ENCODE data around the gene ADCK2.
A peak's percentile ranks its signal among the peaks of the same experiment; 100 is the strongest.
"Not testable (repeated sequence)": the region's sequence is repeated elsewhere in the genome, so short reads cannot be mapped to it uniquely, and the experiment has no call there.

The ADCK2 gene

DNA sequence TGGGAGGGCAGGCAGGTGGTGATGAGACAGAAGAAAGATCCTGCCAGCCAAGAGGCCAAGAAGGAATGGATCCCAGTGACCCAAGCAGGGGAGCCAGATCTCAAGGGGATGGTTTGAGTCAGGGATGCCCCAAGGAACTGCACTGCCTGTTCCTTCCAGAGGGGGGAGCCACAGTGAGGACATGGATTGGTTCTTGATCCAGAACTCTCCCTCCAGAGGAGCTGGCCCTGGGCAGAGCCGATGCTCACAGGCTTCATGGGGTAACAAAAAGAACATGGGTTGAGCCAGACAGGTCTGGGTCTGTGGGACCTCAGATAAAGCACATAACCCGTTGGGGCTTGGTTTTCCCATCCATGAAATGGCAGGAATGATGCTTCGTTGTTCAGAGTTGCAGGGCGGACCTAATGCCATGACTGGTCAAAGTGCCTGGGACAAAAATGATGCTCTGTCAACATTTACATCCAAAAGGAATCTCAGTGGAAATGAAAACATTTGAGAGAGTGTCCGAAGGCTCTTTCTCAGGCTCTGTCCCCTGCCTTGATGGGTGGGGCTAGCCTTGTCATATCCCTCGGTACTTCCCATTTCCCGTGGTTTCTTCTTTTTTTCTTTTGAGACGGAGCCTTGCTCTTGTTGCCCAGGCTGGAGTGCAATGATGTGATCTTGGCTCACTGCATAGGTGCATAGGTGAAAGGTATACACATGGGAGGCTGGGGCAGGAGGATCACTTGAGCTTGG, 27.4 kb upstream of the ADCK2 start:
- no peak for DNase-seq (ENCODE audit: low read depth)

DNA sequence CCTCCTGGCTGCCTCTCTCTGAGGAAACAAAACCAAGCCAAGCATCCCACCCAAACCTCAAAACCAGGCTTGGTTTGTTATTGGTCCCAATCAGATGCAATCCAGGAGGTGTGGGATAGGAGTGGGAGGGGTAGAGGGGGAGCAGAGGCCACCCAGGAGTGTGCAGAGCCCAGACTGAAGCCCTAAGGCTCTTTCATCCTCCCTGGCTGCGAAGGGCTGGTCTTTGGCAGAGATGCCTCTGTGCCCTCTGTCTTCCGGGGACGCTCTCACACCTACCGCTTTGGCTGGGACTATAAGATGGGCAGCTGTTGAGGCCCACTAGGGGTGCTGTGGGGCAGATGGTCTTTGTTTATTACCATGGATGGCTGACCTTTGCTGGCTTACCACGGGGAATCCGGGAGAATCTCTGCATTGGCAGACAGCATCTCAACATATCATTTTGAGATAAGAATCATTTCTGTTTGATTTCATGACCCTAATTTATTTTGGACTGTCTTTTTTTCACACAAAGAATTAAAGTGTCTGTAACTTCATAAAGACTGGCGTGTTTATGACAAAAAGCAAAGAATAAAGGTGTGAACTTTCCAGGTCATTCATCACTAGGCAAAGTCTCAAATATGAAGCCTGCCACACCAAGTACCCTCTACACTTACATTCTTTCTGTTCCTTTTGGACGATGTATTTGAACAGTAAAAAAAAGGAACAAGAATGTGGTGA, 25.7 kb upstream of the ADCK2 start:
- no peak for DNase-seq (ENCODE audit: low read depth)

DNA sequence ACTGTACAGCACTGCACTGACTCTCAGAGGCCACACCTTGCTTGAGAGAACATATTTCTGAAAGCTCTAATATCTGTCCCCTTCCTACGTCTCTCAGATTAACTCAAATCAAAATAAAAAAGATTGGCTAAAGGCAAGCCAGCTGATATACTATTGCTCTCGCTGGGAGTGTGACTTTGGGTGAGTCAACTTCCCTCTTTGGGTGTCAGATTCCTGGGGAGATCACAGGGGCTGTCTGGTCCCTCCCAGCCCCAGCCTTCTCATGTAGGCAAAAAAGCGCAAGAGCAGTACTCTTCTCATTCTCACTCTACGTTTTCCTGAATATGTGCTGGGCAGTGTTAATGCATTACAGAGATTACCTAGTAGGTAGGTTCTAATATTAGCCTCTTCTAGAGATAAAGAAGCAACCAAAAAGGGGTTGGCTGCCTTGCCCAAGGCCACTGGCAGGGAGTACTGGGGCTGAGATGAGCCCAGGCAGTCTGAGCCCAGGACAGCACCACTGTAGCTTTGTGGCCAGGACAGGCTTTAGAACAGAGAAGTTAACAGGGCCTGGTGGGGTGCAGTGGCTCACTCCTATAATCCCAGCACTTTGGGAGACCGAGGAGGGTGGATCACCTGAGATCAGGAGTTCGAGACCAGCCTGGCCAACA, 23.1 kb upstream of the ADCK2 start:
- no peak for DNase-seq (ENCODE audit: low read depth)

DNA sequence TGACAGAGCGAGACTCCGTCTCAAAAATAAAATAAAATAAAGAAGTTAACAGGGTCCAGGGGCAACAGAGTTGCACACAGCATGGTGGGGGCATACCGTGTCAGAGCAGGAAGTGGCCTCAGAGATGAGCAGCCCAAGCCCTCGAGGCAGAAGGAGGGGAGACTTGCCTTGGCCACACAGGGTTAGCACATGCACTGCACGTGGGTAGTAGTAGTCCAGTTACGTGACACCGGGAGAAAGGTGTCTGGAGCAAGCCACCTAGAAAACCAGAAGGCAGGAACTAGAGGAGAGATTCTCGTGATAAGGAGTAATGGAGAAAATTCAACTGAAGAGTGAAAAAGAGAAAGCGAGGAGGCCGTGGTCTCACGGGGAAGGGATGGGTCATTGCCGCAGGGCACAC, 22.4 kb upstream of the ADCK2 start:
- no peak for DNase-seq (ENCODE audit: low read depth)

DNA sequence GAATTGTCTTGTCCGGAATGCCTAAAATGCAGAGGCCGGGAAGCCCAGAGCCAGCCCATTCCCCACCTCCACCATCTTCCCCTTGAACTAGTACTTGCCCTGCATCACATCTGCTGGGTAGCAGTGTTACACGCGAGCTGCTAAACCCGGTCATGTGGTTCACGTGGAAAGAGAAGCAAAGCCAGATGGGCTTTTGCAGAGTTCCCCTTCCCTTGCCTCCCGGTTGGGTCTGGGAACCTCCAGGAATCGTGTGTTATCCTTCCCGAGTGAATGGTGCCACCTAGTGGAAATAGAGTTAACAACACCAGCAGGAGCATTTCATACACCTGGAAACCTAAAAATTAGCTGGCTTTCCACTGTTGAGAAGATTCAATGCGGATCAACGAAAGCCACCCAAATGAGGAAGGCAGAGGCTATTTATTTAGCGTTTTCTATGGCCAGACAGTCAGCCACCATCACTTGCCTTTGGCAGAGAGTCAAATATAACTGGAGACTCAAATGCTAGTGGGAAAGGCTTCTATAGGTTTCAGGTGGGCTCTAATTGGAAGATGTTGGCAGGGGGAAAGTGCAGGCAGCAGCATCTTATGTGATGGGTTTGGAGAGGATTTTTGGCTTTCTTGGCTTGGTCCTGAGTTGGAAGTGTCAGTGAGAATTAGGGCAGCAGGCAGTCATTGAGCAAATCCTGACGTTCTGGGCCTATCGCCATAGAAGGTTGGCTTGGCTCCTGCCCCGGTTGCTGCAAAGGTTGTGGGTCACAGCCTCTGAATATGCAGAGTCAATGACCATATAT, 19.2 kb upstream of the ADCK2 start:
- peak; percentile 70 for DNase-seq (ENCODE audit: low read depth)

DNA sequence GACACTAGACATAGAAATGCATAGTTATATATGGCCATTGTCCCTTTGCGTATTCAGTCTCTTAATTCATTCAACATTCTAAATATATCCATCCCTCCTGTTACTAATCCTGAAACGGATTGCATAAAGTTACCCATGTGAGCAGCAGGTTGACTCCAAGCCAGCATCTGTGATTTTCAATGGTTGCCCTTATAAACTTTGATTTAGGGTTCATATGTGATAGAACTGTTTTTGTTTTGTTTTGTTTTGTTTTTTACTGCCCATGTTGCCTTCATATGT, 18.7 kb upstream of the ADCK2 start:
- DNase-seq (ENCODE audit: low read depth): no peak

DNA sequence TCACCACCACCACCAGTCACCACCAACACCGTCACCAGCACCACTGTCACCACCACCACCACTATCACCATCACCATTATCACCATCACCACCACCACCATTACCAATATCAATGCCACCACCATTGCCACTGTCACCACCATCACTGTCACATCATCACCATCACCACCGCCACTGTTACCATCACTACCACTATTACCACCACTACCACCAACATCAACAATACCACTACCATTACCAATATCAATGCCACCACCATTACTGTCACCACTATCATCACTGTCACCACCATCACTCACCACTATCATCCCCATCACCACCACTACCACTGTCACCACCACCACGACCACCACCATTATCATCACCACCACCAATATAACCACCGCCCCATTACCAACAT, 18.1 kb upstream of the ADCK2 start:
- DNase-seq (ENCODE audit: low read depth): no peak

DNA sequence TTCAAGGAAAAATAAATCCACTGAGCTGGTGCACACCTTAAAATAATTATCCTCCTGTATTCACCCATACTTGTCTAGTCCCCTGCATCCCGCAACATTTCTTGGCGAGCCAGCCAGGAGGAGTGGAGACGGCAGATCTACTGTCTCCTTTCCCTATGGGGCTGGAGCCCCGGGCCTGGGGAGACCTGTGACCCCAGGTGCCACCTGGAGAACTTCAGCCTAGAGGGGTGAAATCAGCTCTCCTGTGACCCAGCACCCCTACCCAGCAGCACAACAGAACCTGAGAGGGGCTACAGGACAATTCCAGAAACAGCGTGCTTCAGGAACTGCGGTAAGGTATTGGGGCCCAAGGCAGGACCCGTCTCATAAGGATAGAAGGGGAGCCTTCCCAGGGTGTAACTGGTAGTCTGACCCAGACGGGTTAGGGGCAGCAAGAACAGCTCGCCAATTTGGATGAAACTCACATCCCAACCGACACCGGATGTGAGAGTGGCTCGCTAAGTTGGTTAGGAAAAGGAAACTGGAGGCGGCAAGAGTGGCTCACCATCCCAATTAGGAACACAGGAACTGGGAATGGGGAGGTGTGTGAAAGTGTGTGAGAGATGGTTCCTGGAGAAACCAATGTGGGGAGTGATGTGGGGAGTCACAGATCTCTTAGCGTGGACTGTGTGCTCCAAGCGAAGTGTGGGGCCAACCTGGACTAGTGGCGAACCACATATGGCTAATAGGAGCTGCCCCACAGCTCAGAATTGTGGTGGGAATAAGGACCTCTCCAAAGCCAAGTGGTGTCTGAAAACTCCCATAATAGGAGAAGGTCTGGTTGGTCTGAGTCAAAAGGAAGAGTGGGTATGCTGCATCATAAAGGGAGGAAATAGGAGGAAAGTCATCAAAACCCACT, 17.0 kb upstream of the ADCK2 start:
- DNase-seq (ENCODE audit: low read depth): no peak

DNA sequence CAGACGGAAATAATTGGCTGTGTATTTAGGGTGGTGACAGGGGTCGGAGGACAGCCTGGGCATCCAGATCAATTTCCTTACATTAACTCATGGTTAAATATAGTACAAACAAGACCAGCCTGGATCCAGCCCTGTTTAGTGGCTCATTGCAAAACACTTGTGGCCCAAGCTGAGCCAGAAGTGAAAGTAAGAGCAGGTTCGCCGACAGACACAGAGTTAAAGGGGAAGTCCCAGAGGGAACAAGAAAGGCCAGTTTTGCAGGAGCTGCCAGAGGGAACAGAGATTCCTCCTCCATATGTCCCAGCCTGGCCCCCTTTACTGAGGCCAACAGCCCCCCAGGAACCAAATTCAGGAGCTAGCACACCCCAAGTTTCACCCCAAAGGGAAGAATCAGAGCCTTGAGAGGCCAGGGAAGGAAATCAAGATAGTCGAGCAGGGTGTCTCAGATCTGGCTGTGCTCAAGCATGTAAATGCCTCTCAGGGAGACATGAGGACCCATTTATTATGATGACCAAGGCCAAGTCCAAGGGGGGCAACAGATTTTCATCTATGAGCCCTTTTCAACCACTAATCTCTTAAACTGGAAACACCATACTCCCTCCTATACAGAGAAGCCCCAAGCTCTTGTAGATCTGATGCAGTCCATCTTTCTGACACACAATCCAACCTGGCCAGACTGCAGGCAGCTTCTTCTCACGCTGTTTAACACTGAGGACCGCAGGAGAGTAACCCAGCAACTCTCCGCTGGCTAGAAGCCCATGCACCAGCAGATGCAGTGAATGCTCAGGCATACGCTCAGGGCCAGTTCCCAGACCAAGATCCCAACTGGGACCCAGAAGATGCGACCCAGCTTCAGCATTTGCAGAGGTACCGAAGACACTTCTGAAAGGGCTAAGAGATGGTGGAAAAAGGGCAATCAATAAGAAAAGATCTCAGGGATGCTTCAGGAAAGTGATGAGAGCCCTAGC, 15.9 kb upstream of the ADCK2 start:
- no peak for DNase-seq (ENCODE audit: low read depth)

DNA sequence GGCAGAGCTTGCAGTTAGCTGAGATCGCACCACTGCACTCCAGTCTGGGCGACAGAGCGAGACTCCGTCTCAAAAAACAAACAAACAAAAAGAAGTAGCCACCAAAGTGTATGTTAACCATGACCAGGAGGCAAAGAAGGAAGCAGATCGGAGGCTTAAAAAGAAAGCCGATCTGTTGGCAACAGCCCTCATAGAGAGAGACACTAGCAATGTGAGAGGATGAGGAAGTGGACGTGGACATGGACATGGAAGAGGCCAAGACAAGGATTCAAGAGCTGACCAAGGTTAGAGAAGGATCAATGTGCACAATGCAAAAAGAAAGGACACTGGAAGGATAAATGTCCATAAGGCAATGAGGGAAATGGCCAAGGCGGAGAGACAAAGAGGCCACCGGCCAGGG, 14.9 kb upstream of the ADCK2 start:
- no peak for DNase-seq (ENCODE audit: low read depth)

DNA sequence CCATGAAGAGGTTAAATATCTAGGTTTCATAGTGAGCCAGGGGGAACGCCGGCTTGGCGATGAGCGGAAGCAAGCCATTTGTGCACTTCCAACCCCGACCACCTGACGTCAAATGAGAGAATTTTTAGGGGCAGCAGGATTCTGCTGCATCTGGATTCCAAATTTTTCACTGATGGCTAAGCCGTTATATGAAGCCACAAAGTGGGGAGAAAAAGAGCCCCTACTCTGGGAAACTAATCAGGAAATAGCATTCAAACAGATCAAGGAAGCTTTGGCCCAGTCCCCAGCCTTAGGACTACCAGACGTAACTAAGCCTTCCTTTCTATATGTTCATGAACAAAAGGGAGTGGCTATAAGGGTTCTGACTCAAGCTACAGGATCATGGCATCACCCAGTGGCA, 12.9 kb upstream of the ADCK2 start:
- no peak for DNase-seq (ENCODE audit: low read depth)

DNA sequence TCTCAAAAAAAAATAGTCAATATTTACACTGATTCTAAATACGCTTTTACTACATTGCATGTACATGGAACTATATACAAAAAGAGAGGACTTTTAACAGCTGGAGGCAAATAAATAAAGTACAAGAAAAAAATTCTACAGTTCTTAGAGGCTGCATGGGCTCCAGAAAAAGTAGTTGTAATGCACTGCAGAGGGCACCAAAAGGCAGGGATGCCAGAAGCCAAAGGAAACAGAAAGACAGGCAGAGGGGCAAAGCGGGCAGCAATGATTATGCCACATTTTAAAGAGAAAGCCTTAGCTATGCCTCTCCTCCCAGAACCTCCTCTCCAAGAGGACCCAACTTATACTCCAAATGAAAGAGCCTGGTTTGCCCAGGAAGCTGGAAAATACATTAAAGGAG, 11.6 kb upstream of the ADCK2 start:
- DNase-seq (ENCODE audit: low read depth): no peak

DNA sequence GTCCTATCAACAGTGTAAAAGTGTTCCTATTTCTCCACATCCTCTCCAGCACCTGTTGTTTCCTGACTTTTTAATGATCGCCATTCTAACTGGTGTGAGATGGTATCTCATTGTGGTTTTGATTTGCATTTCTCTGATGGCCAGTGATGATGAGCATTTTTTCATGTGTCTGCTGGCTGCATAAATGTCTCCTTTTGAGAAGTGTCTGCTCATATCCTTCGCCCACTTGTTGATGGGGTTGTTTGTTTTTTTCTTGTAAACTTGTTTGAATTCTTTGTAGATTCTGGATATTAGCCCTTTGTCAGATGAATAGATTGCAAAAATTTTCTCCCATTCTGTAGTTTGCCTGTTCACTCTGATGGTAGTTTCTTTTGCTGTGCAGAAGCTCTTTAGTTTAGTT, 9.8 kb upstream of the ADCK2 start:
- DNase-seq (ENCODE audit: low read depth): not testable (repeated sequence)

DNA sequence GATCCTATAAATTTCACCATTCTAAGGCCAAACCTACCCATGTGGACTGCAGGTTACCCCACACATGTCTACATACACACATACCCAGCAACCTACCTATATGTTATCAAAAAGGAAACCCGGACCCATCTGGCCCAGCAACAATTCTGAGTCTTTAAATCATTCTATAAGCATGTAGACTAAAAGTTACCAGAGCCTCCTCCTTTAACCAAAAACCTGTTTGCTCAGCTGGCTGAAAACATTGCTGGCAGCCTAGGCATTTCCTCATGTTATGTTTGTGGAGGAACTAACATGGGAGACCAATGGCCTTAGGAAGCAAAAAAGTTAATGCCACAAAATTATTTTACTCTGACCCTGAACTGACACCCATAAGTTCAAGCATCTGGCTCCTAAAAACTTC, 5.3 kb upstream of the ADCK2 start:
- no peak for DNase-seq (ENCODE audit: low read depth)

DNA sequence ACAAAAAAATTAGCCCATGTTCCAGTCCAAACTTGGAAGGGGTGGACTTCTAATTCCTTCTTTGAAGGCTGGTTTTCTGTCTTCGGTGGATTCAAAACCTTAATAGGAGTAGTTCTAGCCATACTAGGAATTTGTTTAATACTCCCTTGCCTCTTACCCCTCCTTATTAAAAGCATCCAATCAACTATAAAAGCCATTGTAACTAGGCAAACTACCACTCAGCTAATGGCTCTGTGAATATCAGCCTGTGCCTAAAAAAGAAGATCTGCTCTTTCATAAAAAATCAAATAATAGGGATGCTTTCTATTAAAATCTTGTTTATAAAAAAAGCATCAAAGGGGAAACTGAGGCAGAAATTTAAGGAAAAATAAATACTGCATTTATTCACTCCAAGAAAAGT, 4.1 kb upstream of the ADCK2 start:
- no peak for DNase-seq (ENCODE audit: low read depth)

DNA sequence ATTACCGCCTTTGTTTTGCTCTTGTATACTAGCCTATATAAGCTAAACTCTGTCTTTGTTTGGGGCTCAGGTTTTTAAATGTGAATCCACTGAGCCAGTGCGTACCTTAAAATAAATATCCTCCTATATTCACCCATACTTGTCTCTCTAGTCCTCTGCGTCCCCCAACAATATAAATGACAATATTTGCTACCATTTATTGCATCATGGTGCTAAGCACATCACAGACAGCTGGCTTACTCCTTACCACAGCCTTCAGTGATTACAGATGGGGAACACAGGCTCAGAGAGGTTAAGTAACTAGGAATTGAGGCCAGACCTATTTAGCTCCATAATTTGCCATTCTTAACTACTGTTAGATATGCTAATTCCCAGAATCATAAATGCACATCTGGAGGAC, 3.4 kb upstream of the ADCK2 start:
- no peak for DNase-seq (ENCODE audit: low read depth)

DNA sequence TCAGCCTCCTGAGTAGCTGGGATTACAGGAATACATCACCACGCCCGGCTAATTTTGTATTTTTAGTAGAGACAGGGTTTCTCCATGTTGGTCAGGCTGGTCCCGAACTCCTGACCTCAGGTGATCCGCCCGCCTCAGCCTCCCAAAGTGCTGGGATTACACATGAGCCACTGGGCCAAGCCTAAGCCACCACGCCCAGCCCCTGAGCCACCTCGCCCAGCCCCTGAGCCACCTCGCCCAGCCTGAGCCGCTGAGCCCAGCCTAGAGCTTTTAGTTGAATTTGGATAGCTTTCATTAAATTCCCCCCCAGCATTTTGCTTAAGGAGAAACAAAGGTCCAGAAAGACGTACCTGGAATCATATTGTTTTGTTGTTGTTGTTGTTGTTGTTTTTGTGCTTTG, 2.9 kb upstream of the ADCK2 start:
- not testable (repeated sequence) for DNase-seq (ENCODE audit: low read depth)

DNA sequence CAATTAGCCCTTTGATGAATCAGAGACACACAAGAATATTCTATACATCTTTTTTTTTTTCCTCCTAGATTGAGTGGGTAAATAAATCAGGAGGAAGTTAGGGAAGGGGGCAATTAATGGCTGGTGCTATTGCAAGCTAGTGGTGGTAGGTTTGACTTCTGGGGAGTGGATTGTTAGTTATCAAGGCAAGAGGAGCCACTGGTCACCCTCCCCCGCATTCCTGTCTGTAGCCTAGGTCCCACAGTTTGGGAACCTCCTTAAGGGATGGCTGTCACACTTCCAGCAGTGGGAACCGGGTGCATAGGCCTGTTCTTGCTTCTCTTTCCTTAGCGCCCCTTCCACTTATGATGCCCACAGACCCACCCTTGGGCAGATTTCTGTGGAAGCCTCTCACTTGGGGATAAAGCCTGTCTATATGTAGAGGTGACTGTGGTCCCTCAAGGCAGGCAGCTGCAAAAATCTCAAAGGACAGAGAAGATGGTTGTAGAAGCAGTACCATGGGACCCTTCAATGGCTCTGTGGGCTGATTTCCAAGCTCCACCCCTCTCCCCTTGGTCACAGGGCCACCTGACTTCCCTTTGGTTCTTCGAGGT, 2.3 kb upstream of the ADCK2 start:
- DNase-seq (ENCODE audit: low read depth): no peak

DNA sequence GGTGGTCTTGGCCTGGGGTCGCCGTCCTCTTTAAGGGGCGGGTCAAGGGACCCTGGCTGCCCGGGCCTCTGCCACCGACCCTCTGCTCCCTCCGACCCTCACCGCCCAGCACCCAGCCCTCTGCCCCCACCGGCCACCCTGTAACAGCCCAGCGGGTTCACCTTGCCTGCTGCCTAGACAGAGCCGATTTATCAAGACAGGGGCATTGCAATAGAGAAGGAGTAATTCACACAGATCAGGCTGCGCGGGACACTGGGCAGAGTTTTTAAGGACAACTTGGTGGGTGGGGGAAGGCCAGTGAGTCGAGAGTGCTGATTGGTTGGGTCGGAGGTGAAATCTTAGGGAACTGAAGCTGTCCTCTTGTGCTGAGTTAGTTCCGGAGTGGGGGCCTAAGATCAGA, 779 bp upstream of the ADCK2 start:
- DNase-seq (ENCODE audit: low read depth): no peak

DNA sequence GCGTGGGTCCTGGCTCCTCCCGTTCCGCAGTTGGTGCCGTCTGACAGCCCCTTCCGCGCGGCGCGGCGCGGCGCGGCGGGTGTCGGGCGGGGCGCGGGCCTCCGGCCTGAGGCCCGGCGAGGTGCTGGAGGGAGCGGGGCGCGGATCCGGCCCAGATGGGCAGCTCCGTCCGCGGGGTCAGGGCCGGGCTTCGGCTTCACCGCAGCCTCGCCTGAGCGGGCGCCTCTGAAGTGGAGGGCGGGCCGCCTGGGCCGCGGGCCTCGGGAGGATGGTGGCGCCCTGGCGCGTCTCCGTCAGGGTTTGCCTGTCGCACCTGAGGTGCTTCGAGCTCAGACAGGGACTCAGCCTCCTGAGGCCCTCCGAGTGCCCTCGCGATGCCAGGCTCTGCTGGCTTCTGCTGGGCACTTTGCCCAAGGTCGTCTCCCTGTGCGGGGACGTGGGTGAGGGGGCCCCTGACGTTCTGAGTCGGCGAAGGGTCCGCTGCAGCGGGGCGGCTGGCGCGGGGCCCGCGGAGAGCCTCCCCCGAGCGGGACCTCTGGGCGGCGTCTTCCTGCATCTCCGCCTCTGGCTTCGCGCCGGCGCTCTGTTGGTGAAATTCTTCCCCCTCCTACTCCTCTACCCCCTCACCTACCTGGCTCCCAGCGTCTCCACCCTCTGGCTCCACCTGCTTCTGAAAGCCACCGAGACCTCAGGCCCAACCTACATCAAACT, 473 bp downstream of the ADCK2 start:
- no peak for DNase-seq (ENCODE audit: low read depth)
